Osteocyte (in vitro differentiated cells): Measurements from ENCODE around the gene GPR84. TPM values are rescaled to one million over a fixed set of nuclear protein-coding genes. Genes with fewer than 3 reads are reported as not detected.

Source experiments
- DNase-seq: peaks from one replicate; pipeline ENCODE4 v3.0.0; 2021; ENCODE audit warnings: mixed read lengths; ENCODE audit not compliant: unreplicated experiment; ENCODE audit errors: extremely low spot score
- H3K27ac Mint-ChIP-seq: one replicate; pipeline ENCODE4 v1.8.0; 2021; ENCODE audit warnings: mild to moderate bottlenecking, mixed read lengths; ENCODE audit not compliant: unreplicated experiment
- H3K27me3 Mint-ChIP-seq: one replicate; pipeline ENCODE4 v1.8.0; 2021; ENCODE audit warnings: mixed read lengths; ENCODE audit not compliant: unreplicated experiment
- H3K36me3 Mint-ChIP-seq: one replicate; pipeline ENCODE4 v1.8.0; 2021; ENCODE audit warnings: mixed read lengths; ENCODE audit not compliant: unreplicated experiment
- H3K4me1 Mint-ChIP-seq: one replicate; pipeline ENCODE4 v1.8.0; 2021; ENCODE audit warnings: mixed read lengths; ENCODE audit not compliant: unreplicated experiment
- H3K4me3 Mint-ChIP-seq: one replicate; pipeline ENCODE4 v1.8.0; 2021; ENCODE audit warnings: mild to moderate bottlenecking, moderate library complexity, mixed read lengths; ENCODE audit not compliant: unreplicated experiment
- H3K9me3 Mint-ChIP-seq: one replicate; pipeline ENCODE4 v1.8.0; 2021; ENCODE audit warnings: mixed read lengths; ENCODE audit not compliant: unreplicated experiment
- CTCF ChIP-seq: fragments of 200-600 bp; sonication (generic); IDR thresholded peaks from 2 replicates; pipeline ENCODE4 v1.5.0; 2021; ENCODE audit warnings: antibody characterized with exemption, mild to moderate bottlenecking, moderate library complexity
- total RNA-seq: library from RNA; stranded (reverse); gene quantifications from 2 replicates; pipeline ENCODE4 v1.2.1, GENCODE V29; 2021

GPR84 gene
- total RNA-seq, 1 donor from 2014 or later = not detected

- no peaks in the 10 kb centered on the region for H3K27me3 Mint-ChIP-seq
- no peak for DNase-seq
- H3K27ac Mint-ChIP-seq = peak overlapping the region; percentile 89
- peaks cover 14% of the 10 kb centered on the region for H3K36me3 Mint-ChIP-seq
- H3K4me3 Mint-ChIP-seq = no peak overlapping the region
- H3K4me1 Mint-ChIP-seq = peaks cover 39% of the 10 kb centered on the region
- no peak for TF ChIP-seq CTCF
- no peaks in the 10 kb centered on the region for H3K9me3 Mint-ChIP-seq
Observed at GRCh38 chr12:54411391-54412241, 47.3 kb upstream of the GPR84 start.

GRCh38 chr12:54409267-54409666 lies 45.0 kb upstream of the GPR84 start:
- no peak overlapping the region for H3K27ac Mint-ChIP-seq
- no peak for DNase-seq
- H3K36me3 Mint-ChIP-seq = peaks cover 25% of the 10 kb centered on the region

GRCh38 chr12:54407183-54407905 lies 43.1 kb upstream of the GPR84 start:
- no peak overlapping the region for H3K27ac Mint-ChIP-seq
- H3K27me3 Mint-ChIP-seq = no peaks in the 10 kb centered on the region
- H3K9me3 Mint-ChIP-seq = no peaks in the 10 kb centered on the region
- no peak for DNase-seq
- H3K4me3 Mint-ChIP-seq = no peak overlapping the region
- peaks cover 38% of the 10 kb centered on the region for H3K36me3 Mint-ChIP-seq
- peaks cover 13% of the 10 kb centered on the region for H3K4me1 Mint-ChIP-seq
- TF ChIP-seq CTCF = no peak

More at GRCh38 chr12:54409267-54409666, 45.0 kb upstream of the GPR84 start:
- Mint-ChIP-seq H3K4me1 (peaks cover 32% of the 10 kb centered on the region), H3K9me3 (no peaks in the 10 kb centered on the region), H3K4me3 (no peak overlapping the region), H3K27me3 (no peaks in the 10 kb centered on the region)
- TF ChIP-seq CTCF = no peak

- Mint-ChIP-seq H3K27ac (no peak overlapping the region), H3K9me3 (no peaks in the 10 kb centered on the region), H3K27me3 (no peaks in the 10 kb centered on the region), H3K36me3 (peaks cover 45% of the 10 kb centered on the region), H3K4me3 (no peak overlapping the region), H3K4me1 (no peaks in the 10 kb centered on the region)
- TF ChIP-seq CTCF = no peak
- DNase-seq = no peak
Observed at GRCh38 chr12:54405573-54405972, 41.3 kb upstream of the GPR84 start.

DNA sequence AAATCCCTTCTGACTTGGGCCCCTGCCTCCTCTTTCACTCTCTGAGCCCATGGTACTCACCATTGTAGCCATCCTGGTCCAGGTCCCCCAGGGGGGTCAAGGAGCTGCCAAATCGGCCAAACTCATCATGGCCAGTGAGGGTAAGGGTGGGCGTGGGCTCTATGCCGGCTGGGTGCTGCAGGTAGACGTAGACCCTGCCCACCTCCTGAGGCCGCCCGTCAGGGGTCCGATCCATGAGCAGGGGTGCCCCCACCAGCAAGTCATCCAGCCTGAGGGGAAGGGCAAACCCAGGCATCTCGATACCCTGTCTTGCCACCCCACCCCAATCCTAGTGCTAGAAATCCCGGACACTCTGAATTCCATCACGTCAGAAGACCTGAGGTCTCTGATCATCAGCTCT lies 40.8 kb upstream of the GPR84 start:
- no peak overlapping the region for H3K4me3 Mint-ChIP-seq
- H3K4me1 Mint-ChIP-seq = no peaks in the 10 kb centered on the region
- no peaks in the 10 kb centered on the region for H3K27me3 Mint-ChIP-seq
- no peak for DNase-seq
- H3K27ac Mint-ChIP-seq = no peak overlapping the region
- no peak for TF ChIP-seq CTCF
- H3K36me3 Mint-ChIP-seq = peaks cover 45% of the 10 kb centered on the region
- H3K9me3 Mint-ChIP-seq = no peaks in the 10 kb centered on the region
